GM23338 (cell line): ENCODE results near the gene SYNRG. TPM values are rescaled to one million over a fixed set of nuclear protein-coding genes. Genes with fewer than 3 reads are reported as not detected.

Experiments used
- ATAC-seq: fragments of 200-7000 bp; cut with Tn5 transposase; 3 replicates; pipeline ENCODE4 v1.9.1; 2020
- DNase-seq: peaks from one replicate; pipeline ENCODE4 v3.0.0-alpha.2; 2015; ENCODE audit warnings: low spot score
- H2AFZ ChIP-seq: fragments of 200-600 bp; sonication (generic); 2 replicates; pipeline ENCODE4 v1.8.0; 2016; ENCODE audit warnings: antibody characterized with exemption, mild to moderate bottlenecking, moderate library complexity
- H3F3A ChIP-seq: fragments of 200-600 bp; sonication (generic); replicated peaks from 2 replicates; pipeline ENCODE4 v1.8.0; 2017; ENCODE audit warnings: antibody characterized with exemption, mixed run types, low read depth
- H3K27ac ChIP-seq: fragments of 200-600 bp; sonication (generic); 2 replicates; pipeline ENCODE4 v1.6.1; 2016; ENCODE audit warnings: low read depth
- H3K27me3 ChIP-seq: fragments of 200-600 bp; sonication (generic); 2 replicates; pipeline ENCODE4 v1.8.0; 2016; ENCODE audit warnings: mild to moderate bottlenecking, mixed run types, moderate library complexity; ENCODE audit not compliant: insufficient read depth
- H3K36me3 ChIP-seq: fragments of 200-600 bp; sonication (generic); 2 replicates; pipeline ENCODE4 v1.8.0; 2016; ENCODE audit warnings: mild to moderate bottlenecking; ENCODE audit not compliant: insufficient read depth
- H3K4me1 ChIP-seq: fragments of 200-600 bp; sonication (generic); 2 replicates; pipeline ENCODE4 v1.8.0; 2016; ENCODE audit warnings: mild to moderate bottlenecking, moderate library complexity; ENCODE audit not compliant: insufficient read depth
- H3K4me2 ChIP-seq: fragments of 200-600 bp; sonication (generic); 2 replicates; pipeline ENCODE4 v1.7.1; 2017; ENCODE audit warnings: mixed run types
- H3K4me3 ChIP-seq: fragments of 200-600 bp; sonication (generic); 2 replicates; pipeline ENCODE4 v1.6.1; 2016; ENCODE audit warnings: mixed run types
- H3K79me2 ChIP-seq: fragments of 200-600 bp; sonication (generic); replicated peaks from 2 replicates; pipeline ENCODE4 v1.8.0; 2017; ENCODE audit warnings: mild to moderate bottlenecking; ENCODE audit not compliant: insufficient read depth
- H3K9me2 ChIP-seq: fragments of 200-600 bp; sonication (generic); 2 replicates; pipeline ENCODE4 v1.8.0; 2017; ENCODE audit not compliant: insufficient read depth
- H4K20me1 ChIP-seq: fragments of 200-600 bp; sonication (generic); replicated peaks from 2 replicates; pipeline ENCODE4 v1.8.0; 2017; ENCODE audit warnings: mild to moderate bottlenecking; ENCODE audit not compliant: insufficient read depth
- H3K27ac Mint-ChIP-seq: 2 replicates; pipeline ENCODE4 v1.8.0; 2020; ENCODE audit warnings: inconsistent platforms, mild to moderate bottlenecking, moderate library complexity, mixed read lengths
- H3K27me3 Mint-ChIP-seq: 3 replicates; pipeline ENCODE4 v1.8.0; 2022; ENCODE audit warnings: low read depth, mild to moderate bottlenecking, moderate library complexity, mixed read lengths, inconsistent platforms; ENCODE audit not compliant: insufficient read depth, poor library complexity
- H3K36me3 Mint-ChIP-seq: 3 replicates; pipeline ENCODE4 v1.8.0; 2021; ENCODE audit warnings: low read depth, mild to moderate bottlenecking, inconsistent platforms, moderate library complexity, mixed read lengths
- H3K4me1 Mint-ChIP-seq: 3 replicates; pipeline ENCODE4 v1.8.0; 2020; ENCODE audit warnings: mild to moderate bottlenecking, inconsistent platforms, mixed read lengths
- H3K4me3 Mint-ChIP-seq: 3 replicates; pipeline ENCODE4 v1.8.0; 2021; ENCODE audit warnings: moderate library complexity, mild to moderate bottlenecking, inconsistent platforms, mixed read lengths
- H3K9me3 Mint-ChIP-seq: 3 replicates; pipeline ENCODE4 v1.8.0; 2020; ENCODE audit warnings: moderate library complexity, mild to moderate bottlenecking, inconsistent platforms, mixed read lengths
- CREB1 ChIP-seq: fragments of 250-450 bp; sonication (Bioruptor Pico); IDR thresholded peaks from 2 replicates; pipeline ENCODE4 v1.5.0; 2020; ENCODE audit warnings: low read depth, mild to moderate bottlenecking, moderate library complexity
- CTCF ChIP-seq, 2 experiments: fragments of 200-600 bp in 1 of 2; sonication (generic) in 1 of 2; conservative IDR thresholded peaks; 2 replicates each; pipeline versions ENCODE4 v1.5.1 to v1.6.1; 2016 to 2017; ENCODE audit warnings: antibody characterized with exemption in 2 of 2, low read depth in 2 of 2, mild to moderate bottlenecking in 2 of 2, moderate library complexity in 1 of 2
- ETS1 ChIP-seq: IDR thresholded peaks from 2 replicates; pipeline ENCODE4 v1.6.1; 2016; ENCODE audit warnings: antibody characterized with exemption
- EZH2 ChIP-seq: fragments of 200-600 bp; sonication (generic); IDR thresholded peaks from one replicate; pipeline ENCODE4 v1.8.0; 2017; ENCODE audit warnings: antibody characterized with exemption, mild to moderate bottlenecking, low read depth; ENCODE audit not compliant: unreplicated experiment
- EZH2phosphoT487 ChIP-seq: fragments of 200-600 bp; sonication (generic); IDR thresholded peaks from one replicate; pipeline ENCODE4 v1.8.1; 2018; ENCODE audit warnings: antibody characterized with exemption; ENCODE audit not compliant: unreplicated experiment
- JUNB ChIP-seq: IDR thresholded peaks from one replicate; pipeline ENCODE4 v1.6.1; 2016; ENCODE audit warnings: antibody characterized with exemption; ENCODE audit not compliant: unreplicated experiment
- NANOG ChIP-seq: IDR thresholded peaks from 2 replicates; pipeline ENCODE4 v1.6.1; 2016; ENCODE audit warnings: antibody characterized with exemption, borderline replicate concordance
- POLR2AphosphoS5 ChIP-seq: IDR thresholded peaks from 2 replicates; pipeline ENCODE4 v1.6.1; 2016; ENCODE audit warnings: antibody characterized with exemption, low read depth
- REST ChIP-seq: IDR thresholded peaks from one replicate; pipeline ENCODE4 v1.6.1; 2018; ENCODE audit warnings: antibody characterized with exemption; ENCODE audit not compliant: unreplicated experiment
- STAT1 ChIP-seq: IDR thresholded peaks from one replicate; pipeline ENCODE4 v1.6.1; 2016; ENCODE audit warnings: antibody characterized with exemption; ENCODE audit not compliant: unreplicated experiment
- ZNF114 ChIP-seq: fragments of 250-450 bp; sonication (Bioruptor Pico); IDR thresholded peaks from 2 replicates; pipeline ENCODE4 v1.5.0; 2020; ENCODE audit warnings: mild to moderate bottlenecking, moderate library complexity
- ZNF331 ChIP-seq: fragments of 250-450 bp; sonication (Bioruptor Pico); IDR thresholded peaks from 2 replicates; pipeline ENCODE4 v1.5.0; 2020; ENCODE audit warnings: low read depth, mild to moderate bottlenecking, moderate library complexity
- ZNF462 ChIP-seq: fragments of 250-450 bp; sonication (Bioruptor Pico); IDR thresholded peaks from 2 replicates; pipeline ENCODE4 v1.5.0; 2020; ENCODE audit warnings: mild to moderate bottlenecking, moderate library complexity
- polyA plus RNA-seq: library from polyadenylated mRNA; unstranded; fragments of >200 nt; fragmentation: Nextera tagmentation; extraction: Ambion mirVana; gene quantifications from 2 replicates; pipeline ENCODE4 v1.2.1, GENCODE V29; 2016
- total RNA-seq: library from RNA; depleted of rRNA; stranded (reverse); fragments of >200 nt; shearing (Covaris generic); gene quantifications from 2 replicates; pipeline ENCODE4 v1.2.3, GENCODE V29; 2014

Gene SYNRG
- total and polyA plus RNA-seq, 2 experiments from 2014 or later = 18.6 to 22.6 TPM

GRCh38 chr17:37647856-37648255 lies 38.6 kb upstream of the SYNRG start:
- 0 out of 2 replicates have a peak, but pooled peaks cover 3% of the 10 kb centered on the region for H3K4me1 ChIP-seq
- Mint-ChIP-seq H3K4me1 (peaks cover 3% of the 10 kb centered on the region; the same call in 2 of the 3 replicates), H3K4me3 (no peak overlapping the region), H3K27ac (no peak overlapping the region), H3K9me3 (no peaks in the 10 kb centered on the region), H3K27me3 (peaks cover 1% of the 10 kb centered on the region), H3K36me3 (no peaks in the 10 kb centered on the region)
- H4K20me1 ChIP-seq = no peaks in the 10 kb centered on the region
- no peak overlapping the region for H3K4me3 ChIP-seq
- no peaks in the 10 kb centered on the region for H3K9me2 ChIP-seq
- peaks cover 6% of the 10 kb centered on the region; the same call in 1 of the 2 replicates for H3K27me3 ChIP-seq
- H3K79me2 ChIP-seq = peaks cover 3% of the 10 kb centered on the region
- no peak overlapping the region for H2AFZ ChIP-seq
- no peak overlapping the region for H3K27ac ChIP-seq
- DNase-seq (no peak), ATAC-seq (no peak)
- no peak overlapping the region for H3K4me2 ChIP-seq
- no peaks in the 10 kb centered on the region for H3K36me3 ChIP-seq
- H3F3A ChIP-seq = no peaks in the 10 kb centered on the region
- TF ChIP-seq ZNF462 (CRISPR knock-in tag) = no peak
- no peak for TF ChIP-seq EZH2
- TF ChIP-seq CTCF (conservative IDR thresholded peaks at IDR 0.05; ENCODE audit: low read depth in 2 of 2) = no peak
- no peak for TF ChIP-seq ETS1
- no peak for TF ChIP-seq NANOG
- no peak for TF ChIP-seq ZNF331 (CRISPR knock-in tag)
- no peak for TF ChIP-seq EZH2phosphoT487
- TF ChIP-seq REST = no peak
- TF ChIP-seq ZNF114 = no peak
- no peak for TF ChIP-seq POLR2AphosphoS5
- TF ChIP-seq JUNB = no peak
- TF ChIP-seq STAT1 = no peak
- TF ChIP-seq CREB1 (CRISPR knock-in tag) = no peak
